Neural crest cell (in vitro differentiated cells): ENCODE measurements around the gene ZNF534. TPM values are rescaled to one million over a fixed set of nuclear protein-coding genes. Genes with fewer than 3 reads are reported as not detected.

ENCODE experiments used
- DNase-seq: peaks from one replicate; pipeline ENCODE4 v3.0.0; 2021; ENCODE audit warnings: low read depth, mixed read lengths, low spot score
- H3K27ac Mint-ChIP-seq: one replicate; pipeline ENCODE4 v1.8.0; 2021; ENCODE audit warnings: mild to moderate bottlenecking, mixed read lengths; ENCODE audit not compliant: unreplicated experiment
- H3K27me3 Mint-ChIP-seq: 2 replicates; pipeline ENCODE4 v1.8.0; 2021; ENCODE audit warnings: low read depth, mild to moderate bottlenecking, mixed read lengths
- H3K36me3 Mint-ChIP-seq: 2 replicates; pipeline ENCODE4 v1.8.0; 2021; ENCODE audit warnings: low read depth, mild to moderate bottlenecking, mixed read lengths
- H3K4me1 Mint-ChIP-seq: 2 replicates; pipeline ENCODE4 v1.8.0; 2021; ENCODE audit warnings: mixed read lengths
- H3K4me3 Mint-ChIP-seq: one replicate; pipeline ENCODE4 v1.8.0; 2021; ENCODE audit warnings: mild to moderate bottlenecking, mixed read lengths
- H3K9me3 Mint-ChIP-seq: 2 replicates; pipeline ENCODE4 v1.8.0; 2021; ENCODE audit warnings: mixed read lengths
- CTCF ChIP-seq: fragments of 200-600 bp; sonication (generic); conservative IDR thresholded peaks from 2 replicates; pipeline ENCODE4 v1.5.0; 2021; ENCODE audit warnings: antibody characterized with exemption, mild to moderate bottlenecking
- long read RNA-seq: library from polyadenylated mRNA; unstranded; transcript quantifications from one replicate; pipeline ENCODE4 v2.0.0, GENCODE V29; 2020
- total RNA-seq: library from RNA; stranded (reverse); gene quantifications from 2 replicates; pipeline ENCODE4 v1.2.1, GENCODE V29; 2021

Gene ZNF534
- not detected in 2 replicates for total RNA-seq
- long read RNA-seq, result 0 reads

GRCh38 chr19:52428937-52429336 lies at the start of gene ZNF534:
TSS of gene ZNF534 (plus strand) at chr19:52429148. CDS start at chr19:52431475, 2,327 bp downstream.
- Mint-ChIP-seq H3K9me3 (peaks cover 18% of the 10 kb centered on the region), H3K4me3 (no peak within 1 kb of the TSS), H3K27me3 (no peaks in the 10 kb centered on the region), H3K27ac (no peak within 1 kb of the TSS), H3K4me1 (no peaks in the 10 kb centered on the region), H3K36me3 (peaks cover 10% of the 10 kb centered on the region)
- no peak for TF ChIP-seq CTCF
- no peak for DNase-seq

GRCh38 chr19:52391135-52391534 lies 37.8 kb upstream of the ZNF534 start:
- H3K27ac Mint-ChIP-seq, result no peak overlapping the region
- peaks cover 13% of the 10 kb centered on the region for H3K9me3 Mint-ChIP-seq
- no peak for DNase-seq
- no peaks in the 10 kb centered on the region for H3K4me1 Mint-ChIP-seq
- no peak overlapping the region for H3K4me3 Mint-ChIP-seq
- TF ChIP-seq CTCF, result no peak
- H3K36me3 Mint-ChIP-seq, result peaks cover 27% of the 10 kb centered on the region
- no peaks in the 10 kb centered on the region for H3K27me3 Mint-ChIP-seq

GRCh38 chr19:52397310-52398080 lies 31.5 kb upstream of the ZNF534 start, which contains the start of gene ZNF528:
TSS of gene ZNF528 (plus strand) at chr19:52397849. CDS start at chr19:52402014, 4,165 bp downstream.
- H3K27ac Mint-ChIP-seq, result no peak within 1 kb of the TSS

GRCh38 chr19:52398081-52398441 lies 30.9 kb upstream of the ZNF534 start:
- no peak overlapping the region for H3K4me3 Mint-ChIP-seq
- H3K27ac Mint-ChIP-seq, result no peak overlapping the region
- peaks cover 7% of the 10 kb centered on the region for H3K9me3 Mint-ChIP-seq
- no peak for TF ChIP-seq CTCF
- H3K27me3 Mint-ChIP-seq, result no peaks in the 10 kb centered on the region
- no peaks in the 10 kb centered on the region for H3K4me1 Mint-ChIP-seq
- no peak for DNase-seq
- peaks cover 10% of the 10 kb centered on the region for H3K36me3 Mint-ChIP-seq

More at GRCh38 chr19:52397310-52398080, 31.5 kb upstream of the ZNF534 start, which contains the start of gene ZNF528:
- Mint-ChIP-seq H3K27me3 (no peaks in the 10 kb centered on the region), H3K9me3 (peaks cover 7% of the 10 kb centered on the region), H3K4me3 (no peak within 1 kb of the TSS), H3K36me3 (peaks cover 10% of the 10 kb centered on the region), H3K4me1 (no peaks in the 10 kb centered on the region)
- no peak for DNase-seq
- TF ChIP-seq CTCF, result no peak

- Mint-ChIP-seq H3K27me3 (no peaks in the 10 kb centered on the region), H3K4me3 (no peak overlapping the region), H3K27ac (no peak overlapping the region), H3K4me1 (no peaks in the 10 kb centered on the region), H3K36me3 (peaks cover 16% of the 10 kb centered on the region), H3K9me3 (peaks cover 11% of the 10 kb centered on the region)
- no peak for TF ChIP-seq CTCF
- DNase-seq, result no peak
Measured at GRCh38 chr19:52410276-52410675, 18.7 kb upstream of the ZNF534 start.
